Epidermal melanocyte (primary cell): ENCODE results near the gene AMD1.
"Not testable (repeated sequence)": the region's sequence is repeated elsewhere in the genome, so short reads cannot be mapped to it uniquely, and the experiment has no call there.

ENCODE experiments used
- DNase-seq: peaks from one replicate; pipeline ENCODE4 v3.0.0; 2011; ENCODE audit warnings: low spot score; ENCODE audit not compliant: insufficient read length

The AMD1 gene

DNA sequence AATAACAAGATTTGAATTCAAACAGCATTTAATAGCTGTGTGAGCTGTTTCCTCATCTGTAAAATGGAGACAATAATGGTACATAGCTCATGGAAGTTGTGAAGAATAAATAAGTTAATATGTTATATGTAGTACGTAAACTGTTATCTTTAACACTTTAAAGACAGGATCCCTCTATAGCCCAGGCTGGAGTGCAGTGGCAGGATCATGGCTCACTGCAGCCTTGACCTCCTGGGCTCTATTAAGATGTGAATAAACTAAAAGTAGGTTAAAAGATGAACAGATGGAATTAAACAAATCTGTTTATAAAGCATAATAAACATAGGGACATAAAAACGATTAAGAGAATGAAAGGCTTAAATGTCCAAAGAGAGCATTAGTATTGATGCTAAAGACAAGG, 3.0 kb downstream of the AMD1 start:
- no peak for DNase-seq

DNA sequence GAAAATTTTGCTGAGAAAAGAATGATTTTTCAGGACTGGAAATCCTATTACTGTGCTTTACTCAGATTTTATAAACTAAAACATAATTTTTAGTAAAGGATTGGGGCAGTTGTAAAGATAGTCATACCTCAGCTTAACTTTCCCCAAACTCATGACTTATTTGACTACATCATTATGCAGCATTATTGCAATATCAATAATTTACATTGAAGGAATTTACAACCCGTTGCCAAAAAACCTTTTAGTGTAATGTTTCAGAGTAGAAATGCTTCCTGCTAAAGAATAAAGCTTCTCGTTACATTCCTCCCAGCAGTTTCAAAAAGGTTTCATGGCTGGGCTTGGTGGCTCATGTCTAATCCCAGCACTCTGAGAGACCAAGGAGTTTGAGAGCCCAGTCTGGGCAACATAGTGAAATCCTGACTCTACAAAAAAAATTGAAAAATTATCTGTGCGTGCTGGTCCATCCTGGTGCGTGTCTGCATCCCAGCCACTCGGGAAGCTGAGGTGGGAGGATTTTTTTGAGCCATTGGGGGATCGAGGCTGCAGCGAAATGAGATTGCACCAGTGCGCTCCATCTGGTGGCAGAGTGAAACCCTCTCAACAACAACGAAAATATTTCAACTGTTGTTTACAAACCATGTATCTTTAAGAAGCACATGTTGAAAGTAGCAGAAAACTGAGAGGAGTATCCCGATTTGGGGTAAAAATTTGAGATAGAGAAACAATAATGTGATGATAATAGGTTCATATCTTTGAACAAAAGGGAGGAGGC, 4.4 kb downstream of the AMD1 start:
- peak; percentile 27 for DNase-seq

DNA sequence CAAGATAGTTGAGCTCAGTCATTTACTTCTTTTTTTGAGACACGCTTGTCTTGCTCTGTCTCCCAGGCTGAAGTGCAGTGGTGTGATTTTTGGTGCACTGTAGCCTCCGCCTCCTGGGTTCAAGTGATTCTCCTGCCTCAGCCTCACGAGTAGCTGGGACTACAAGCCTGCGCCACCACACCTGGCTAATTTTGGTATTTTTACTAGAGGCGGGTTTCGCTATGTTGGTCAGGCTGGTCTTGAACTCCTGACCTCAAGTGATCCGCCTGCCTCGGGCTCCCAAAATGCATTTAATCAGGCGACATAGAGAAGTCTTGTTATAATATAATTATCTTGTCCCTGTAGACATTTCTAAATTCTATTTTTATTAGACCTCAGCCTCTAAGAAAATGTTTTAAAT, 6.1 kb downstream of the AMD1 start:
- DNase-seq = no peak

DNA sequence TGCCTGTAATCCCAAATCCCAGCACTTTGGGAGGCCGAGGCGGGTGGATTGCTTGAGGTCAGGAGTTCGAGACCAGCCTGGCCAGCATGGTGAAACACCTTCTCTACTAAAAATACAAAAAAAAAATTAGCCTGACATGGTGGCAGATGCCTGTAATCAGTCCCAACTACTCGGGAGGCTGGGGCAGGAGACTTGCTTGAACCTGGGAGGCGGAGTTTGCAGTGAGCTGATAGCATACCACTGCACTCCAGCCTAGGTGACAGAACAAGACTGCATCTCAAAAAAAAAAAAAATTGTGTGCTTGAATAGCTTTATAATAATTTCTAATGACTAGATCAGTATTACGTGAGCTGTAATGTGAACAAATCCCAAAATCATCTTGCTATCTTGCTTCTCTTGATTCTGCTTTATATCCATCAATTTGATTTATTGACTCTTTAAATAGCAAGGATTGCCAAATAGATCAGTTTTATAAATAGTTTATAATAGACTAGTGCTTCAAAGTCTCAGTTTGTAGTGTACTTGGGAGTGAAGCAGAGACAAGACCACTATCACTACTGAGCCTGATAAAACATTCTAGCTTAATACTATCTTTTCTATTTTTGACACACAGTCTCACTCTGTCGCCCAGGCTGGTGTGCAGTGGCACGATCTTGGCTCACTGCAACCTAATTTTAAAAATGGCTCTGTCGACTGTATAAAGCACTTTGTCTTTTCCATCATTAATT, 7.1 kb downstream of the AMD1 start:
- DNase-seq = no peak

DNA sequence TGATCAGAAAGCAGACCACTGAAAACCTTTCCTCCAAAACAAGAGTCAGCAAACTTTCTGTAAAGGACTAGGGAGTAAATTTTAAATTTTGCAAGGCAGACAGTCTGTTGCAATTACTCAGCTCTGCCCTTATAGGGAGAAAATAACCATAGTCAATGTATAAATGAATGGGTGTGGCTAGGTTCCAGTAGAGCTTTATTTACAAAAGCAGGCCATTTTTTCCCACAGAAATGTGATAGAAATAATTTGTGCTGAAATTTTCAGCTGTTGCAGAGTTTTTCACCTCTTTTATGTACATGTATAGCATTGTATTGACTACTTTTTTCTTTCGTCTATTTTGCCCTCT, 7.7 kb downstream of the AMD1 start:
- DNase-seq = no peak

DNA sequence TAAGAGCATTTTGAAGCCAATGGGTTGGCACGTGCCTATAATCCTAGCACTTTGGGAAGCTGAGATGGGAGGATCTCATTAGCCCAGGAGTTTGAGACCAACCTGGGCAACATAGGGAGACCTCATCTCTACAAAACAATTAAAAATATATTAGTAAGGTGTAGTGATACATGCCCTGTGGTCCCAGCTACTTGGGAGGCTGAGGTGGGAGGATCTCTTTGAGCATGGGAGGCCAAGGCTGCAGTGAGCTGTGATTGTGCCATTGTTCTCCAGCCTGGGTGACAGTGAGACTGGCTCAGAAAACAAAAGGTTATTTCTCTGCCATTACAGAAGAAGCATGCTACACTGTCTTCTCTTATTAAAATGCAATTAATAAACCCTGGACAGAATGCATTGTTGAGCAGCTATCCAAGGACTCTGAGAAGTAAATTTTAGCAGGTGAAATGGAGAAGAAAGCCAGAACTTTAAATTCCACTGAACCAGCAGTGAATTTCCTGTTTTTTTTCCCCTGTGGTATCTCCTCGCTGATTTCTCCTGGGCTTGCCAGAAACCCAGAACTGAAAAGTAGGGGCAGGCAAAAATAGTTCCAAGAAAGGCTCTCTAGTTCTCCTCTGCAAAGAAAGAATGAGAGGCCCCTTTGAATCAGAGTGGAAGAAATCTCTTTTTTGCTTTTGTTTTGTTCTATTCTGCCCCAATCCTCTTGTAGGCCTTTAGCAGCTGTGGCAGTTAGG, 8.4 kb downstream of the AMD1 start:
- DNase-seq = no peak

DNA sequence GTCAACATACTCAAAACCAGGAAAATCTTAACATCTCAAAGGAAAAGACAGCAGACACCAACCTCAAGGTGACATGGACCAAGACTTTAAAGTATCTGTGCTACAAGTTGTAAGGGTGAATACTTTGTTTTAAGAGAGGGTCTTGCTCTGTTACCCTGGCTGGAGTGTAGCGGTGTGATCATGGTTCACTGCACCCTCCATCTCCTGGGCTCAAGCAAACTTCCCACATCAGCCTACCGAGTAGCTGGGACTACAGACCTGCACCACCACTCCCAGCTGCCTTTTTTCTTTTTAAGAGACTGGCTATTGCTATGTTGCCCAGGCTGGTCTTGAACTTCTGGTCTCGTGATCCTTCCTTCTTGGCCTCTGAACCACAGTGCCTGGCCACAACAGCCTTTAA, 9.7 kb downstream of the AMD1 start:
- no peak for DNase-seq

DNA sequence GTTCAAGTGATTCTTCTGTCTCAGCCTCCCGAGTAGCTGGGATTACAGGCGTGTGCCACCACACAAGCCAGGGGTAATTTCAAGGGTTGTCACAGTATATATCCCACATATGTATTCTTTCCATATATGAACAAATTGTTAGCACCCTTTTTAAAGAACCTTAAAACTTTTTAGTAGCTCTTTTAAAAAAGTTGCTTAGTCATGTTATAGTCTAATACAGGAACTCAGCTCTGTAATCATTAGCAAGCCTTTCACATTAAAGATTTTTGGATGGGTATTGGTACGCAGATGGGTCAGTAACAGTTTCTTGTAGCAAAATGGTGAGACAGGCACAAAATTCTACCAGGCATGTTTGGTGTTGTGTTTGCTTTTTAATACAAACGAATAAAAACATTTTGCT, 10.9 kb downstream of the AMD1 start:
- DNase-seq = no peak

DNA sequence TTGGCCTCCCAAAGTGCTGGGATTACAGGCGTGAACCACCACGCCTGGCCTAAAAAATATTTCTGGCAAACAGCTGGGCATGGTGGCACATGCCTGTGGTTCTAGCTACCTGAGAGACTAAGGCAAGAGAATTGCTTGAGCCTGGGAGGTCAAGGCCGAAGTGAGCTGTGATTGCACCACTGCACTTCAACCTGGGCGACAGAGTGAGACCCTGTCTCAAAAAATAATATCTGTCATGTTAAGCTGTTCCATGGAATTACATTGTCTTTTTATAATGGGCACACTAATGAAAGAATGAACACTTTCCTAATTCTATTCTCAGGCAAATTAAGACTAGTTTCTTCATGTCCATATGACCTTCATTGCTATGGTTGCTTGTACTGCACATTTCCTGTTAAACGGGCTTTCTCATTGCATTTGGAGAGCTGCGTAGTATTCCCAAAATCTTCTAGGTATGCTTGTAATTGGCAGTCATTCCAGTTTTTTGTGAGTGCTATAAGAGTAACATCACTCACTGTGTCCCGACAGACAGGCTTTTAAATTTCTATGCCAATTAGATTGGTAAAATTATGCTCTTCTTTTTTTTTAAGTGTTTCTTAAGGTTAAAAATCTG, 12.1 kb downstream of the AMD1 start:
- DNase-seq = no peak

DNA sequence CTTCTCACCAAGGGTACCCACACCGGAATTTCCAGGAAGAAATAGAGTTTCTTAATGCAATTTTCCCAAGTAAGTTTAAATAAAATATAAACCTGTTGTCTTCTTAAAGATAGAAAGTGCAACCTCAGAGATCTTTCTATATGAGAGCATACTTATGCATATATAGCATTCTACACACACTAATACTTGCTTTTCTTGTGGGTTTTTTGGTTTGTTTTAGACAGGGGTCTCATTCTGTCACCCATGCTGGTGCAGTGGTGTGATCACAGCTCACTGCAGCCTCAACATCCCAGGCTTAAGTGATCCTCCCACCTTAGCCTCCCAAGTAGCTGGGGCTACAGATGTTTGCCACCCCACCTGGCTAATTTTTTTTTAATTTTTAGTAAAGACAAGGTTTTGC, 15.7 kb downstream of the AMD1 start:
- no peak for DNase-seq

DNA sequence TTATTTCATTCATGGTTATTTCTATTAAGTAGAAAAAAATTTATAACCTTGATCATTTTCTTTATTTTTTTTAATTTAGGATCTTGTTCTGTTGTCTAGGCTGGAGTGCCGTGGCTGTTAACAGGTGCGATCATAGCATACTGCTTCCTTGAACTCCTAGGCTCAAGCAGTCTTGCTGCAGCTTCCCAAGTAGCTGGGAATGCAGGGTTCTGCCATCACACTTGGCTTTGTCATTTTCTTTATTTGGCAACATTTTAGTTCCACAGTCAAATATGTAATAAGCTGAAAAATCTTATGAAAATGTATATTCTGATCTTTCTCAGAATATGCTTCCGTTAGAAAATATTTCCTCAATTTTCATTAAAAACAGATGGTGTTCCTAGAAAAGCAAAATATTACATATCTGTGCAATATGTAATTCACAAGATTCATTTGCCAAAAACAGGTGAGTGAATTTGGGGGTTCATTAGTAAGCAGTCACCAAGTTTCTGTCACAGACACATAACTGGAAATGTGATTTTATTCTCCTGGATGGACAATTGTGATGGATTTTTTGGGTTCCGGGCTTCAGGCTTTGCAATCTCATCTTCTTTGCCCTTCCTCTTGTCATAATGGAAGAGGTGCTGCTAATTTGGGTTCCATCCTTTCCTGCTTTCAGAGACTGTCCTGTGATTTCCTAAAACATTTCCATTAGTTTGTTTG, 21.5 kb downstream of the AMD1 start:
- no peak for DNase-seq

DNA sequence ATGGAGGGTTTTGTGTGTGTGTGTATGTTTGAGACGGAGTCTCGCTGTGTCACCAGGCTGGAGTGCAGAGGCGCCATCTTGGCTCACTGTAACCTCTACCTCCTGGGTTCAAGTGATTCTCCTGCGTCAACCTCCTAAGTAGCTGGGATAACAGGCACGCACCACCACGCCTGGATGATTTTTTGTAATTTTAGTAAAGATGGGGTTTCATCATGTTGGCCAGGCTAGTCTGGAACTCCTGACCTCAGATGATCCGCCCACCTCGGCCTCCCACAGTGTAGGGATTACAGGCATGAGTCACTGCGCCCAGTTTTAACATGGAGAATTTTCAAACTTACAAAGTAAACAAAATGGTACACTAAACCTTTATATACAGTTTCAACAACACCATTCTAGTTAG, 22.8 kb downstream of the AMD1 start:
- DNase-seq = no peak

DNA sequence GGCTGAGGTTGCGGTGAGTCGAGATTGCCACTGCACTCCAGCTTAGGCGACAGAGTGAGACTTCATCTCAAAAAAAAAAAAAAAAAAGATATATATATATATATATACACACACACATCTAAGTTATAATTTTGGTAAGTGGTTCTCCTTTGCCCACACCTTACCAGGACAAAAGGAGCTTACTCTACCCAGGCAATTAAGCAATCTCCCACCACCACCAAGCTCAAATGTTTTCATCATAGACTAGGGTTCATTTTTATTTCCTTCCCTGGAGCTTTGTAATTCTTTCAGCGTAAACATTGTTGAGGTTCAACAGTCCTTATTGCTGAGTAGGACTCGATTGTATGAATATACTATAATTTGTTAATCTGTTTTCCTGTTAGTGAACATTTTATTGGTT, 23.5 kb downstream of the AMD1 start:
- DNase-seq = no peak

DNA sequence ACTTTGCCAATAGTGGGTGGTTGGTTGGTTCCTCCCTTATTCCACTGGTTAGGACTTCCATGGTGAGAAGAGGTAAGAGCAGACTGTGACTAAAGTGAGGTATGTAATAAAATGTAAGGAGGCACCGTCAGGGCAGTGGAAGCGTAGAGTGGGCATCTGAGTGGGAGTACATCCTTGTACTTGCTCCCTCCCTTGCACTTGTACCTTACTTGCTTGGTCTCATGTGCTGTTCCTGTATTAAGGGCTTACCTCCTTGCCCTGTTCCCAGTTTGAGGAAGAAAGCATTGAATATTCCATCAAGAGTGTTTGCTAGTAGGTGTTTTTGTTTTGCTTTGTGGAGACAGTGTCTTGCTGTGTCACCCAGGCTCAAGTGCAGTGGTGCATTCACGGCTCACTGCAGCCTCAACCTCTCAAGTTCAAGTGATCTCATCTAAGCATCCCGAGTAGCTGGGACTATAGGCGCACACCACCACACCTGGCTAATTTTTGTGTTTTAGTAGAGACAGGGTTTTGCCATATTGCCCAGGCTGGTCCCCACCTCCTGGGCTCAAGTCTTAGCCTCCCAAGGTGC, 25.5 kb downstream of the AMD1 start:
- DNase-seq = no peak

DNA sequence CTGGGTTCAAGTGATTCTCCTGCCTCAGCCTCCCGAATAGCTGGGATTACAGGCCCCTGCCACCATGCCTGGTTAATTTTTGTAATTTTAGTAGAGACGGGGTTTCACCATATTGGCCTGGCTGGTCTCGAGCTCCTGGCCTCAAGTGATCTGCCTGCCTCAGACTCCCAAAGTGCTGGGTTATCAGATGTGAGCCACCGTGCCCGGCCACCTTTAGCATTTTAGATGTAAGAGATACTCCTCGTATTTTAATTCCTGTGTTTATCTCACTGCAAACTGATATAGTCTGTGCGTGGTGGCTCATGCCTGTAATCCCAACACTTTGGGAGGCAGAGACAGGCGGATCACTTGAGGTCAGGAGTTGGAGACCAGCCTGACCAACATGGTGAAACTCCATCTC, 27.0 kb downstream of the AMD1 start:
- DNase-seq = not testable (repeated sequence)

DNA sequence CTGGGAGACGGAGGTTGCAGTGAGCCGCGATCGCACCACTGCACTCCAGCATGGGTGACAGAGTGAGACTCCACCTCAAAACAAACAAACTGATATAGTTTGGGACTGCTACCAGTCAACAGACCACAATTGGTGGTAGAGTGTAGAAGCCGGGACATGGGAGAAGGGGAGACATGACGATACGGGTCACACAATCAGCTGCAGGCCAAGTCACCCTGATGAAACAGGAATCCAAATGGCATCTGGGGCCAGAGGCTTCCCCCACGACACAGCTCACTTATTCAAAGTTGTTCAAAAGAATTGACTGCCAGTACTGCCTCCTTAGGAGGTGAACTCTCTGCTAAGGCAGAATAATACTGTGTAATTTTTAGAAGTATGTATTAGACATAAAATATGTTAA, 27.5 kb downstream of the AMD1 start:
- no peak for DNase-seq

DNA sequence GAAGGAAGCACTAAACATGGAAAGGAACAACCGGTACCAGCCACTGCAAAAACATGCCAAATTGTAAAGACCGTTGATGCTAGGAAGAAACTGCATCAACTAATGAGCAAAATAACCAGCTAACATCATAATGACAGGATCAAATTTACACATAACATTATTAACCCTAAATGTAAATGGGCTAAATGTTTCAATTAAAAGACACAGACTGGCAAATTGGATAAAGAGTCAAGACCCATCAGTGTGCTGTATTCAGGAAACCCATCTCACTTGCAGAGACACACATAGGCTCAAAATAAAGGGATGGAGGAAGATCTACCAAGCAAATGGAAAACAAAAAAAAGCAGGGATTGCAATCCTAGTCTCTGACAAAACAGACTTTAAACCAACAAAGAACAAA, 31.7 kb downstream of the AMD1 start:
- DNase-seq = not testable (repeated sequence)

DNA sequence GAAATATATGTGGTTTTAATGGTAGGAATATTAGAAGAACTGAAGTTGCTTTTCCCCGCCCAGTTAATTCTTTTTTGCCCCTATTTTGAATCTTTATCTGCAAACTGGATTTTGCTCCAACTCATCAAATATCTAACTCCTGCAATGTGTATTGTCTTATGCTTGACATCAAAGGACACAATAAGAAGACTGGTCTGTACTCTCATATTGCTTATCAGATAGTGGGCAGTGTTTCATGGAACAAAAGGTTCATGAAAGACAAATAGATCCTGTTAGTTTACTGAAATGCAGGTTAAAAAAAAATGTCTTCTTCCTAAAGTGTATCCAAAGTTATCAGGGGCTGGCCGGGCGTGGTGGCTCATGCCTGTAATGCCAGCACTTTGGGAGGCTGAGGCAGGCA, 56.2 kb downstream of the AMD1 start:
- no peak for DNase-seq

DNA sequence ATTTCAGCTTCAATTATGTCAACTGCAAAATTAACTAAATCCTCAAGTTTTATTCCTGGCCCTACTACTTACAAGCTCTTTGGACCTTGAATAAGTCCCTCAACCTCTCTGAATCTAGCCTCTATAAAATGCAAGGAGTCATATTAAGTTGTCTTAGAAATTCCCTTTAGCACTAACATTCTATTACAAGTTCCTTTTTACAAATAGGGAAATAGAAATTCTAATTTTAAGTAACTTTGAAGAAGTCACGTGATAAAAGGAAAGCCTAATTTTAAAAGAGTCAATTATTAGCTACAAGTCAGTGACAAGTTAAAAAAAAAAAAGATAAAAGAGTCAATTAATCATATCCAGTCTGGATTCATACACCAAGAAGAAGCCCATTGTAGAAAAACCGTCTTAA, 59.3 kb downstream of the AMD1 start:
- no peak for DNase-seq

DNA sequence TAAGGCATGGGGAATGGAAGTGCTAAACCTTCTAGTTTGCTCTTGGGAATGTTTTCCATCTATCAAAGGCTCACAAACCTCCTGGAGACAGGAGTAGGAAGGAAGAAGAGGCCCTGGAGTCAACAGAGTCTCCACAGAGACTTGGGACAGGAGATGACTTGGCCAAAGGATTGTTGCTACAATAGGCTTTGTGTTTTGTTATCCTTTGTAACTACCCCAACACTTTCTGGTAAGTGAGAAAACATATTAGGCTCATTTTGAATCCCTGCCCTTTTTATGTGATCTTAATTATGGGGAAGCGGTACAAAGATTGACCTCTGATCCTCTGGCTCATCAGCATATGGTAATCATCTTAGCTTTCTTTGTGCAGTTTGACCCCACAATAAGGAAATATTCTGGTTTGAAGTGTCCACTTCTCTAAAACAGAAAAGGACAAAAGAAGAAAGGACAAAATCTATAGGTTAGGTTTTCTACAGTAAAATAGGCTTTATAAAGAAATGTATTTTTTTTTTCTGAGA, 59.9 kb downstream of the AMD1 start:
- no peak for DNase-seq

DNA sequence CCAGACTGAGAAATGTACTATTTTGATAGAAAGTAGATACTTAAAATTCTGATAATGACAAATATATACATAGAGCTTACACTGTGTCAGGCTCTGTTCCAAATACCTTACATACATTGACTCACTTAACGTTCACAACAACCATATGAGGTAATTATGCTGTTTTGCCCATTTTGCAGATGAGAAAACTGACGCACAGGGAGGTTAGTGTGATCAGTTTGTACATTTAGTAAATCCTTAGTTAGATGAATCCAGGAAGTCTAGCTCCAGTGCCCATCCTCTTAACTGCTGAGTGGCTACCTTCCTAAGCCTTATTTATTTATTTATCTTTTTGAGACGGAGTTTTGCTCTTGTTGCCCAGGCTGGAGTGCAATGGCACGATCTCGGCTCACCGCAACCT, 60.6 kb downstream of the AMD1 start:
- no peak for DNase-seq
